Astrocyte of the cerebellum (primary cell): Measurements from ENCODE around the gene KCNIP1.

Experiments used
- DNase-seq: peaks from one replicate; pipeline ENCODE4 v3.0.0-alpha.2; 2011; ENCODE audit warnings: low read depth
- H3K4me3 ChIP-seq: 2 replicates; pipeline ENCODE4 v1.5.1; 2011; ENCODE audit warnings: mild to moderate bottlenecking, low read depth, low read length, moderate library complexity
- in situ Hi-C: cut with HindIII; loops from 2 replicates; pipeline ENCODE4 v1.10.0; 2017; ENCODE audit warnings: low sequenced_read_pairs
- TF ChIP-seq, protein P1 (sequence below): IDR thresholded peaks from 2 replicates; pipeline ENCODE4 v1.5.1; 2012; ENCODE audit warnings: low read length, low read depth, moderate library complexity, mild to moderate bottlenecking; ENCODE audit errors: missing control alignments

Gene KCNIP1

DNA sequence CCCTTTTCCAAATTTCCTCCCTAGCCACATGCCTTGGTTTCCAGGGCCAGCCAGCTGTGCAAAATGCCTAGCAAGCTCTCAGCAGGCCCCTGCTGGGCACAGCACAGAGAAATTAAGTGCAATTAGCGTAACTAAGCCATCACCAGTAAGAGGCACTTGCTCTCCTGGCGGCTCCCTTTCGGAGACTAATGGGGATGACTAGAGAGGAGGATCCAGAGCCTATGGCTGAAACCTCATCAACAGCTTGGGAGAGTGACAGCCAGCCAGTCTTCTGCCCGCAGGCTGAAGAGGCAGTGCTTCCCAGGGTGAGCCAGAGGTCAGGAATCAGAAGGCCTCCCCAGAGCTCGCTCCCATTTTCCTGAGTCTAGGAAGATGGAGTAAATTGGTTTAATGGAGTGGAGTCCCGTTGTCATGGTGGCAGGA lies 108.4 kb downstream of the KCNIP1 start:
- TF ChIP-seq, protein P1, sequence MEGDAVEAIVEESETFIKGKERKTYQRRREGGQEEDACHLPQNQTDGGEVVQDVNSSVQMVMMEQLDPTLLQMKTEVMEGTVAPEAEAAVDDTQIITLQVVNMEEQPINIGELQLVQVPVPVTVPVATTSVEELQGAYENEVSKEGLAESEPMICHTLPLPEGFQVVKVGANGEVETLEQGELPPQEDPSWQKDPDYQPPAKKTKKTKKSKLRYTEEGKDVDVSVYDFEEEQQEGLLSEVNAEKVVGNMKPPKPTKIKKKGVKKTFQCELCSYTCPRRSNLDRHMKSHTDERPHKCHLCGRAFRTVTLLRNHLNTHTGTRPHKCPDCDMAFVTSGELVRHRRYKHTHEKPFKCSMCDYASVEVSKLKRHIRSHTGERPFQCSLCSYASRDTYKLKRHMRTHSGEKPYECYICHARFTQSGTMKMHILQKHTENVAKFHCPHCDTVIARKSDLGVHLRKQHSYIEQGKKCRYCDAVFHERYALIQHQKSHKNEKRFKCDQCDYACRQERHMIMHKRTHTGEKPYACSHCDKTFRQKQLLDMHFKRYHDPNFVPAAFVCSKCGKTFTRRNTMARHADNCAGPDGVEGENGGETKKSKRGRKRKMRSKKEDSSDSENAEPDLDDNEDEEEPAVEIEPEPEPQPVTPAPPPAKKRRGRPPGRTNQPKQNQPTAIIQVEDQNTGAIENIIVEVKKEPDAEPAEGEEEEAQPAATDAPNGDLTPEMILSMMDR, result no peak
- in situ Hi-C loops, result no loop called here
- DNase-seq, result no peak
- no peak overlapping the region for H3K4me3 ChIP-seq

DNA sequence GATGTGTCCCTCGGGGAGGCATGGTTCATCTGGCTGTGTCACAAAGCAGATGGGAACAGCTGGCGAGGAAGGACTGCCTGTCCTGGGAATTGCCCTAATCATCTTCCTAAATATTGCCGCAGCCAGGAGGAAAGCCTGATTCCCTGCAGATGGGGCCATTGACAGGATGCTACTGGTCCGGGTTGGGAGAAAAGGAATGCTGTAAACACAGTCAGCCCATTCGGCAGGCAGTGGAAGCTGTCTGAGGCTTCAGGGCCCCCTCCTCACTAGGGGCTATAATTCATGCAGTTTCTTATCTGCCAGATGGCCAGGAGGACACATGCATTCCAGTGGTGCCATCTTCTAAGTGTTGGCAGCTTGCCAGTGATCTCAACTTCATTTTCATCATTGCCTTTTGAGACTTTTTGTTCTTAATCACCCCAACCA lies 110.3 kb downstream of the KCNIP1 start:
- in situ Hi-C loops, result no loop called here
- no peak overlapping the region for H3K4me3 ChIP-seq
- DNase-seq, result no peak
- TF ChIP-seq, protein P1, result no peak

DNA sequence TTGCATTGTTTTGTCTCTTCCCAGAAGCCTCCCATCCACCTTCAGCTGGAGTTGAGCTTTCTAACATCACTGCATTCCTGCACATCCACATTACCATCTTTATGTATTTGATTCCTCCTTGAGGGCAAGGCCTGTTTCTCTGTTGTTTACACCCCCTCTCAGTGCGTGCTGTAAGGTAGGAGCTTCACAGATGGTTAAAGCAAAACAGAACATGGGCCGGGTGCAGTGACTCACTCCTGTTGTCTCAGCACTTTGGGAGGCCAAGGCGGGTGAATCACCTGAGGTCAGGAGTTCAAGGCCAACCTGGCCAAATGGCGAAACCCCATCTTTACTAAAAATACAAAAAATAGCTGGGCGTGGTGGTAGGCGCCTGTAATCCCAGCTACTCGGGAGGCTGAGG lies 110.9 kb downstream of the KCNIP1 start:
- in situ Hi-C loops, result no loop called here
- no peak for DNase-seq
- TF ChIP-seq, protein P1, result no peak
- H3K4me3 ChIP-seq, result no peak overlapping the region

DNA sequence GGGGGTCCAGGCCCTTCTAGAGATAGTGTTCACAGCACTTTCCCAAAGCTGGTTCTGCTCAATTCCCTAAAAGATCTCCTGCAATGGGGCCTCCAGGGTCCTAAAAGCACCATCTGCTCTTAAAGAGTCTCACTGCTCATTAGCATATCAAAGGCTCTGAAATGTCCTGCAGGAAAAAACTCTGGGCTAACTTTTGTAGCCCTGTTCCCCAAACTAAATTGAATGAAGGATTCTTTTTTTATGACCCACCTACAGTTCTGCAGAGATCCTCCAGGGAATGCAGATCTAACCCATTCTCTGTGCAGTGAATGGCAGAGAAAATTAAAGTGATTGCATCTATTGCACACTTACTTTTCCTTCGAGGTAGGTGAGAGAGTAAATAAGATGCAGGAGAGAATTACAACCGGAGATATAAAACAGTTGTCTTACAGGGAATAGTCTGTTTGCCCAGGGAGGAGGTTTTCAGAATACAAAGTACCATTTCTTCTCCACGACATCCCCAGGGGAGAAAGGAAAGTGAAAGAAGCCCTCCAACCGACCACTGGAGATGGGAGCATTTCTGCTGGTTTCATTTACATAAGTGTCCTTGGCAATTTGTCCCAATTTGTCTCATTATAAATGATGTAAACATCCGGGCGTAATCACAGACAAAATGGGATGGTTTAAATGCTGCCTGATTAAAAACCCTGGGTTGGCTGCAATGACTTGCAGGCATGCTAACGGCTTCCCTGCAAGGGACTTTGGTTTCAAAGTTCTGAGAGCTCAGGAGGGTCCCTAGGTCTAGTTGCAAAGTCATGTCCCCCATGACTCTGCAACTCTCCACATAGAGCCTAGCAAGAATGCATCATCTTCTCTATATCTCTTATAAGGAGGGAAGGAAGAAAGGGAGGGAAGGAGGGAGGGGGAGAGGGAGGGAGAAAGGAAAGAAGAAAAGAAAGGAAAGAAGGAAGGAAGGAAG lies 114.0 kb downstream of the KCNIP1 start:
- no peak for DNase-seq
- in situ Hi-C loops, result no loop called here
- no peak overlapping the region for H3K4me3 ChIP-seq
- TF ChIP-seq, protein P1, result no peak

DNA sequence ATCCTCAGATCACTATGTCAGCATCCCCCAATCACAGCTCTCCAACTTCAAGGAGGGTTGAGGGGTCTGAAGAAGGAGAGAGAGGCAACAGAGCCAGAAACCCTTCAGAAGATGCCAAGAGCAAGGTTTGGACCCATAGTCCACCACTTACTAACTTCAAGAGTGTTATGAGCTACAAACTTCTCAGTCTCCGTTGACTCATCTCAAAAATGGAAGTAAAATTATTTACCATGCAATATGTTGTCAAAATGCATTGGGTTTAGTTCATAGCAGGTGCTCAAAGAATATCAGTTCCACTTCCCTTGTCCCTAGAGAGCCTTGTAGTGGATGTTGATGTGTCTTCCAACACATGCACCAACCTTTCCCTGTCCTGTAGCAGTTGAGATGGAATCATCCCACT lies 116.0 kb downstream of the KCNIP1 start:
- in situ Hi-C loops, result no loop called here
- no peak for DNase-seq
- H3K4me3 ChIP-seq, result no peak overlapping the region
- TF ChIP-seq, protein P1, result no peak

DNA sequence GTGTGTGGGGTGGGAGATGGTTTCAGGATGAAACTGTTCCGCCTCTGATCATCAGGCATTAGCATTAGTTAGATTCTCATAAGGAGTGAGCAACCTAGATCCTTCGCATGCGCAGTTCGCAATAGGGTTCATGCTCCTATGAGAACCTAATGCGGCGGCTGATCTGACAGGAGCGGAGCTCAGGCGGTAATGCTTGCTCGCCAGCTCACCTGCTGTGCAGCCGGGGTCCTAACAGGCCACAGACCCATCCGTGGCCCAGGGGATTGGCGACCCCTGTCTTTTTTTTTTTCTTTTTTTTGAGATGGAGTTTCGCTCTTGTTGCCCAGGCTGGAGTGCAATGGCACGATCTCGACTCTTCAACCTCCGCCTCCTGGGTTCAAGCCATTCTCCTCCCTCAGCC lies 119.1 kb downstream of the KCNIP1 start:
- TF ChIP-seq, protein P1, result no peak
- no peak for DNase-seq
- H3K4me3 ChIP-seq, result no peak overlapping the region
- in situ Hi-C loops, result no loop called here
